ENCODE results near the gene SCG2.

GRCh38 chr2:223626716-223627115 is 24.6 kb upstream of the SCG2 start:
- TF ChIP-seq SIN3A (IDR thresholded peaks at IDR 0.05; ENCODE audit: borderline replicate concordance, insufficient read depth, low read length) (no peak), TAF1 (IDR thresholded peaks at IDR 0.05; ENCODE audit: borderline replicate concordance, insufficient read depth, low read length) (no peak)

Measured in PFSK-1 (cell line).